Measurements from ENCODE around the gene UVSSA.

DNA sequence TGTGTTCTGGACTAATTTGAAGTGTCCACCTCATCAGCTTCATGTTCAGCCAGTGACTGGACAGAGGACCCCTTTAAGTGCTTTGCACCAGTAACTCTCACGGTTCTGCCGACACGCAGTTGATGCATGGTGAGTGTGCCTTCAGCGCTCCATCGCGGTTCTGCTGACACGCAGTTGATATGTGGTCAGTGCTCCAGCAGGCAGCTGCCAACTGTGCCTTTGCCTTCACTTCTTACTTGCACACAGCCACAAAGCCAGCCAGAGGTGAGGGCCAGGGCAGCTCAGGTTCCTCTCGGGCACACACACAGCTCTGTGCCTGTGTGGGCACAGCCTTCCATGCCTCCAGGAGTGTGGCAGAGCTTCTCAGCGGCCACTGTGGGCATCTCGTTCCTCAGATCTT lies 46.9 kb downstream of the UVSSA start:
- no peak for TF ChIP-seq POLR2A (IDR thresholded peaks at IDR 0.05)
- TF ChIP-seq, protein P1, sequence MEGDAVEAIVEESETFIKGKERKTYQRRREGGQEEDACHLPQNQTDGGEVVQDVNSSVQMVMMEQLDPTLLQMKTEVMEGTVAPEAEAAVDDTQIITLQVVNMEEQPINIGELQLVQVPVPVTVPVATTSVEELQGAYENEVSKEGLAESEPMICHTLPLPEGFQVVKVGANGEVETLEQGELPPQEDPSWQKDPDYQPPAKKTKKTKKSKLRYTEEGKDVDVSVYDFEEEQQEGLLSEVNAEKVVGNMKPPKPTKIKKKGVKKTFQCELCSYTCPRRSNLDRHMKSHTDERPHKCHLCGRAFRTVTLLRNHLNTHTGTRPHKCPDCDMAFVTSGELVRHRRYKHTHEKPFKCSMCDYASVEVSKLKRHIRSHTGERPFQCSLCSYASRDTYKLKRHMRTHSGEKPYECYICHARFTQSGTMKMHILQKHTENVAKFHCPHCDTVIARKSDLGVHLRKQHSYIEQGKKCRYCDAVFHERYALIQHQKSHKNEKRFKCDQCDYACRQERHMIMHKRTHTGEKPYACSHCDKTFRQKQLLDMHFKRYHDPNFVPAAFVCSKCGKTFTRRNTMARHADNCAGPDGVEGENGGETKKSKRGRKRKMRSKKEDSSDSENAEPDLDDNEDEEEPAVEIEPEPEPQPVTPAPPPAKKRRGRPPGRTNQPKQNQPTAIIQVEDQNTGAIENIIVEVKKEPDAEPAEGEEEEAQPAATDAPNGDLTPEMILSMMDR (IDR thresholded peaks at IDR 0.05 in 4 of 5, conservative IDR thresholded peaks at IDR 0.05 in 1 of 5), result no peak

Data from gastrocnemius medialis (tissue), 4 donors.